ENCODE measurements around the gene KLK15. TPM values are rescaled to one million over a fixed set of nuclear protein-coding genes. Genes with fewer than 3 reads are reported as not detected.
"Not testable (repeated sequence)": the region's sequence is repeated elsewhere in the genome, so short reads cannot be mapped to it uniquely, and the experiment has no call there.

KLK15 gene
- total and polyA plus RNA-seq, 3 experiments from 2014 or later = not detected

- peaks cover 0 to 1% of the 10 kb centered on the region in 2 donors for H3K27me3 Mint-ChIP-seq
- POLR2A ChIA-PET = interaction anchor here (0.5 kb wide), 1 partner anchor 12 kb away, joined by 4 read pairs; no protein-coding TSS in a partner anchor
- H3K27me3 ChIP-seq (ENCODE audit: insufficient read depth, low read length, poor library complexity, severe bottlenecking) = no peaks in the 10 kb centered on the region
- DNase-seq = no peak
- peaks cover 0 to 13% (median 4%) of the 10 kb centered on the region in 3 donors for H3K4me1 Mint-ChIP-seq
- no peaks in the 10 kb centered on the region for H3K9me3 Mint-ChIP-seq
- no peak overlapping the region for H3K27ac ChIP-seq (ENCODE audit: low read depth, low read length)
- H3K4me3 Mint-ChIP-seq = no peak overlapping the region
- no peaks in the 10 kb centered on the region for H3K9me3 ChIP-seq (ENCODE audit: low read length)
- H3K36me3 ChIP-seq (ENCODE audit: insufficient read depth, low read length) = no peaks in the 10 kb centered on the region
- peaks cover 0 to 1% (median 0%) of the 10 kb centered on the region in 3 donors for H3K36me3 Mint-ChIP-seq
- no peak overlapping the region for H3K4me3 ChIP-seq (ENCODE audit: low read length)
- H3K4me1 ChIP-seq (ENCODE audit: insufficient read depth, low read length) = no peaks in the 10 kb centered on the region
- H3K27ac Mint-ChIP-seq = no peak overlapping the region
- CTCF ChIA-PET = no interaction called here
These were observed 41.6 kb downstream of the KLK15 start for GRCh38 chr19:50791594-50792271.

- Histone ChIP-seq H3K36me3 (ENCODE audit: insufficient read depth, low read length) (no peaks in the 10 kb centered on the region), H3K27ac (ENCODE audit: low read depth, low read length) (no peak overlapping the region), H3K27me3 (ENCODE audit: insufficient read depth, low read length, poor library complexity, severe bottlenecking) (no peaks in the 10 kb centered on the region), H3K9me3 (ENCODE audit: low read length) (no peaks in the 10 kb centered on the region), H3K4me1 (ENCODE audit: insufficient read depth, low read length) (no peaks in the 10 kb centered on the region), H3K4me3 (ENCODE audit: low read length) (no peak overlapping the region)
- Mint-ChIP-seq H3K4me1 (peaks cover 0 to 13% (median 4%) of the 10 kb centered on the region in 3 donors), H3K9me3 (no peaks in the 10 kb centered on the region), H3K36me3 (peaks cover 0 to 1% (median 0%) of the 10 kb centered on the region in 3 donors), H3K27me3 (peaks cover 0 to 1% of the 10 kb centered on the region in 2 donors), H3K4me3 (no peak overlapping the region), H3K27ac (peak overlapping the region in 1 of 8 donors; percentile 21)
- CTCF ChIA-PET = no interaction called here
- POLR2A ChIA-PET = no interaction called here
- no peak for DNase-seq
These were observed 42.4 kb downstream of the KLK15 start for GRCh38 chr19:50790922-50791467.

GRCh38 chr19:50790396-50790795 lies 43.0 kb downstream of the KLK15 start, which contains the start of gene ACP4:
ACP4 (plus strand) TSS chr19:50790415; CDS start chr19:50790415, 0 bp downstream.
- Mint-ChIP-seq H3K4me3 (no peak within 1 kb of the TSS), H3K36me3 (no peaks in the 10 kb centered on the region), H3K27me3 (peaks cover 0 to 1% of the 10 kb centered on the region in 2 donors), H3K4me1 (peaks cover 0 to 13% (median 4%) of the 10 kb centered on the region in 3 donors), H3K9me3 (no peaks in the 10 kb centered on the region), H3K27ac (peak within 1 kb of the TSS in 2 of 8 donors; percentile 21 to 87)
- Histone ChIP-seq H3K4me1 (ENCODE audit: insufficient read depth, low read length) (no peaks in the 10 kb centered on the region), H3K36me3 (ENCODE audit: insufficient read depth, low read length) (no peaks in the 10 kb centered on the region), H3K9me3 (ENCODE audit: low read length) (no peaks in the 10 kb centered on the region), H3K27me3 (ENCODE audit: insufficient read depth, low read length, poor library complexity, severe bottlenecking) (no peaks in the 10 kb centered on the region), H3K27ac (ENCODE audit: low read depth, low read length) (no peak within 1 kb of the TSS), H3K4me3 (ENCODE audit: low read length) (no peak within 1 kb of the TSS)
- ChIA-PET POLR2A (no interaction called here), CTCF (no interaction called here)
- DNase-seq = no peak

DNA sequence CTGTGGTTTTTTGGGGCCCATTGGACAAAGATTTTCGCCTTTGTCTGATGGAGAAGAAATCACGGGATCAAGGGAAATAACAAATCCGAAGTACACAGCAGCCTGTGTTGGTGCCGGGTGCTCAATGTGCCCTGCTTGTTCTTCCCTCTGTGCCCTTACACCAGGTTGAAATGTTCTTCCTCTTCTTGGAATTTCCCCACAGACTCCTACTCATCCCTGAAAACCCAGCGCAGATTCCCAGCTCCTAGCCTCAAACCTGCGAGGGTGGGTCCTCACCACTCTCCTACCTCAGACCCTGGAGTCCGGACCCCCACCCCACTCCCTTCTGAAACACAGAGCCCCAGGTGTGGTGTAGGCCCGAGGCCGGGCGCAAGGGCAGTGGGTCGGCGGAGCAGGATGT lies 48.0 kb downstream of the KLK15 start:
- peaks cover 3% of the 10 kb centered on the region for H3K27me3 ChIP-seq (ENCODE audit: insufficient read depth, low read length, poor library complexity, severe bottlenecking)
- no peaks in the 10 kb centered on the region for H3K36me3 ChIP-seq (ENCODE audit: insufficient read depth, low read length)
- no peak for DNase-seq
- Mint-ChIP-seq H3K4me3 (no peak overlapping the region), H3K4me1 (peaks cover 3 to 6% (median 5%) of the 10 kb centered on the region in 3 donors), H3K27ac (no peak overlapping the region), H3K36me3 (no peaks in the 10 kb centered on the region), H3K27me3 (peaks cover 0 to 15% of the 10 kb centered on the region in 2 donors), H3K9me3 (no peaks in the 10 kb centered on the region)
- no peak overlapping the region for H3K27ac ChIP-seq (ENCODE audit: low read depth, low read length)
- H3K4me3 ChIP-seq (ENCODE audit: low read length) = no peak overlapping the region
- CTCF ChIA-PET = interaction anchor here (1.8 kb wide), 2 partner anchors 246 to 636 kb away, joined by 3 to 5 read pairs; no protein-coding TSS in a partner anchor
- no peaks in the 10 kb centered on the region for H3K9me3 ChIP-seq (ENCODE audit: low read length)
- H3K4me1 ChIP-seq (ENCODE audit: insufficient read depth, low read length) = no peaks in the 10 kb centered on the region
- POLR2A ChIA-PET = interaction anchor here (0.6 kb wide), 1 partner anchor 302 kb away, joined by 4 read pairs; no protein-coding TSS in a partner anchor

DNA sequence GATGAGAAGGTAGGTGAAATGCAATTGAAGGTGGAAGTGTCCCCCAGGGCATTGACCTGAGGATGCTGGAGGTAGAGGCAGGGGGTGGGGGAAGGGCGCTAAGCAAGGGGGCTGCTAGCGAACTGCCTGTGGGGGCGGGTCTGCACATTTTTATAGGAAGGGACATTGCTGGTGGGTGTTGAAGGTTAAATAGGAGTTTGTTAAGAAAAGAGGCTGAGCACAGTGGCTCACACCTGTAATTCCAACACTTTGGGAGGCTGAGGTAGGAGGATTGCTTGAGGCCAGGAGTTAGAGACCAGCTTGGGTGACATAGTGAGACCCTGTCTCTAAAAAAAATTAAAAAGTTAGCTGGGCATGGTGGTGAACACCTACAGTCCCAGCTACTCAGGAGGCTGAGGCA lies 48.7 kb downstream of the KLK15 start:
- Mint-ChIP-seq H3K27ac (no peak overlapping the region), H3K9me3 (no peaks in the 10 kb centered on the region), H3K27me3 (peaks cover 5 to 21% of the 10 kb centered on the region in 2 donors), H3K4me3 (no peak overlapping the region), H3K36me3 (no peaks in the 10 kb centered on the region), H3K4me1 (peaks cover 3 to 6% (median 5%) of the 10 kb centered on the region in 3 donors)
- no peaks in the 10 kb centered on the region for H3K36me3 ChIP-seq (ENCODE audit: insufficient read depth, low read length)
- H3K9me3 ChIP-seq (ENCODE audit: low read length) = no peaks in the 10 kb centered on the region
- ChIA-PET CTCF (interaction anchor here (1.4 to 1.8 kb wide), 4 partner anchors 9 to 636 kb away, joined by 3 to 9 read pairs (median 5); no protein-coding TSS in a partner anchor), POLR2A (interaction anchor here (0.6 kb wide), 1 partner anchor 301 kb away, joined by 4 read pairs; no protein-coding TSS in a partner anchor)
- DNase-seq = no peak
- H3K27me3 ChIP-seq (ENCODE audit: insufficient read depth, low read length, poor library complexity, severe bottlenecking) = peaks cover 3% of the 10 kb centered on the region
- H3K4me1 ChIP-seq (ENCODE audit: insufficient read depth, low read length) = no peaks in the 10 kb centered on the region
- H3K27ac ChIP-seq (ENCODE audit: low read depth, low read length) = no peak overlapping the region
- no peak overlapping the region for H3K4me3 ChIP-seq (ENCODE audit: low read length)

DNA sequence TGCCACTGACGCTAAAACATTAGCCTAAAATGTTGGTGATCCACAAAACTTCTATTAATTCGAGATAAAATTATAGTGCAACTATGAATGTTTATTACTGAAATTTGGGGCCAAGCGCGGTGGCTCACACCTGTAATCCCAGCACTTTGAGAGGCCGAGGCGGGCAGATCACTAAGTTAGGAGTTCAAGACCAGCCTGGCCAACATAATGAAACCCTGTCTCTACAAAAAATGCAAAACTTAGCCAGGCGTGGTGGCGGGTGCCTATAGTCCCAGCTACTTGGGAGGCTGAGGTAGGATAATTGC lies 49.6 kb downstream of the KLK15 start:
- H3K9me3 ChIP-seq (ENCODE audit: low read length); DNase-seq; H3K27me3 ChIP-seq (ENCODE audit: insufficient read depth, low read length, poor library complexity, severe bottlenecking); H3K4me3 ChIP-seq (ENCODE audit: low read length); H3K36me3 ChIP-seq (ENCODE audit: insufficient read depth, low read length); H3K27ac ChIP-seq (ENCODE audit: low read depth, low read length); POLR2A ChIA-PET; H3K4me1 Mint-ChIP-seq; H3K9me3 Mint-ChIP-seq; H3K4me3 Mint-ChIP-seq; H3K4me1 ChIP-seq (ENCODE audit: insufficient read depth, low read length); H3K36me3 Mint-ChIP-seq: not testable (repeated sequence)
- Mint-ChIP-seq H3K27me3 (peaks cover 10 to 30% of the 10 kb centered on the region in 2 donors), H3K27ac (peak overlapping the region in 1 of 8 donors; percentile 33)
- CTCF ChIA-PET = interaction anchor here (1.0 to 2.5 kb wide), 7 partner anchors 10 to 635 kb away, joined by 3 to 9 read pairs (median 5); partner anchors contain the start of gene POLD1

DNA sequence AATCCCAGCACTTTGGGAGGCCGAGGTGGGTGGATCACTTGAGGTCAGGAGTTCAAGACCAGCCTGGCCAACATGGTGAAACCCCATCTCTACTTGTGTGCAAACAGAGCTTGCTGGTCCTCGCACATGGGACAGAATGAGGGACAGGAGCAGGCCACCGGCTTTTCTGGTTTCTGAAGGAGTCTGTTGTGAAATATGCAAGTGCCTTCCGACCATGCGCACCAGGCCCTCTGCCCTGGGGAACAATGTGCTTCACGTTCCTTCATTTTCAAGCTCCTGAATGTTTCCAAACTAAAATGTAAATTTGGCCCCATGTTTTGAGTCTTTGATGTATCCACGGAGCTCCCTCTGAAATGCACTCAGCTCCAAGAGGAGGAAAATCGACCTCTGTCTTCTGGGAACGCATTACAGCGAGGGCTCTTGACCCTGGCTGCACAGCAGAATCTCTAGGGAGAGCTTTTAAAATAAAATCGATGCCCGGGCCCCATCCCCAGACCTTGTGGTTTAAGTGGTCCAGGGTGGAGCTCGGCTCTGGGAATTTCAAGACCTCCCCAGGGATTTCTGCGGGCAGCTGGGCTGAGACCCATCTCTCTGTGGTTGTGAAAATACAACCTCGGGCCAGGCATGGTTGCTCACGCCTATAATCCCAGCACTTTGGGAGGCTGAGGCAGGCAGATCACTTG lies 52.5 kb downstream of the KLK15 start:
- Histone ChIP-seq H3K4me3 (ENCODE audit: low read length) (no peak overlapping the region), H3K27ac (ENCODE audit: low read depth, low read length) (no peak overlapping the region), H3K36me3 (ENCODE audit: insufficient read depth, low read length) (no peaks in the 10 kb centered on the region), H3K9me3 (ENCODE audit: low read length) (no peaks in the 10 kb centered on the region), H3K4me1 (ENCODE audit: insufficient read depth, low read length) (no peaks in the 10 kb centered on the region), H3K27me3 (ENCODE audit: insufficient read depth, low read length, poor library complexity, severe bottlenecking) (peaks cover 21% of the 10 kb centered on the region)
- no peak overlapping the region for H3K4me3 Mint-ChIP-seq
- ChIA-PET POLR2A (no interaction called here), CTCF (interaction anchor here (1.2 kb wide), 1 partner anchor 424 kb away, joined by 7 read pairs; no protein-coding TSS in a partner anchor)
- H3K4me1 Mint-ChIP-seq = peaks cover 4 to 11% (median 6%) of the 10 kb centered on the region in 3 donors
- no peak for DNase-seq
- H3K27ac Mint-ChIP-seq = no peak overlapping the region
- H3K36me3 Mint-ChIP-seq = no peaks in the 10 kb centered on the region
- peaks cover 0 to 5% (median 2%) of the 10 kb centered on the region in 5 donors for H3K9me3 Mint-ChIP-seq
- H3K27me3 Mint-ChIP-seq = peaks cover 35 to 53% of the 10 kb centered on the region in 2 donors
